Measurements from ENCODE around the gene KLHL18. TPM values are rescaled to one million over a fixed set of nuclear protein-coding genes. Genes with fewer than 3 reads are reported as not detected.
"Not testable (repeated sequence)": the region's sequence is repeated elsewhere in the genome, so short reads cannot be mapped to it uniquely, and the experiment has no call there.

KLHL18 gene
- total and polyA plus RNA-seq, 12 donors, result 32.1 to 85.7 (median 45.2) TPM

GRCh38 chr3:47251689-47252088, 31.1 kb upstream of the KLHL18 start:
- WGBS, 2 donors, result 64 to 70% methylated on average over 5 of the region's 5 CpGs

GRCh38 chr3:47256331-47256730, 26.4 kb upstream of the KLHL18 start:
- H3K4me1 ChIP-seq, H3K27me3 ChIP-seq, H3K9me3 ChIP-seq, ATAC-seq, H3K36me3 ChIP-seq, DNase-seq, H3K27ac ChIP-seq, H3K4me3 ChIP-seq: not testable (repeated sequence)
- 90 to 91% methylated on average over 11 to 25 of the region's 25 CpGs for WGBS, 2 donors
- intact Hi-C loops (cut with DNase I), result loop anchor here in 1 of 10 donors (5.0 kb wide), 1 partner anchor 66 kb away; no protein-coding TSS in a partner anchor

More at GRCh38 chr3:47251689-47252088, 31.1 kb upstream of the KLHL18 start:
- ATAC-seq (no peak), DNase-seq (no peak)
- H3K27me3 ChIP-seq, result no peaks in the 10 kb centered on the region
- H3K27ac ChIP-seq, result no peak overlapping the region
- no peak overlapping the region for H3K4me3 ChIP-seq
- TF ChIP-seq CTCF (IDR thresholded peaks at IDR 0.05), result no peak
- no peaks in the 10 kb centered on the region for H3K9me3 ChIP-seq
- H3K4me1 ChIP-seq, result no peaks in the 10 kb centered on the region
- intact Hi-C loops (cut with DNase I), result loop anchor here in 9 of 10 donors (2.0 to 5.0 kb wide), 3 partner anchors 71 to 73 kb away; no protein-coding TSS in a partner anchor
- no peaks in the 10 kb centered on the region for H3K36me3 ChIP-seq

- TF ChIP-seq CTCF (IDR thresholded peaks at IDR 0.05), result no peak
- Histone ChIP-seq H3K4me3 (no peak overlapping the region), H3K27ac (no peak overlapping the region), H3K4me1 (no peaks in the 10 kb centered on the region), H3K36me3 (no peaks in the 10 kb centered on the region), H3K9me3 (no peaks in the 10 kb centered on the region), H3K27me3 (no peaks in the 10 kb centered on the region)
- ATAC-seq, result no peak
- WGBS, 2 donors, result 88 to 91% methylated on average over 3 of the region's 3 CpGs
- DNase-seq, result no peak
- intact Hi-C loops (cut with DNase I), result loop anchor here in 1 of 10 donors (5.0 kb wide), 1 partner anchor 63 kb away; no protein-coding TSS in a partner anchor
Measured at GRCh38 chr3:47259114-47259513, 23.6 kb upstream of the KLHL18 start.

GRCh38 chr3:47260605-47261004, 22.1 kb upstream of the KLHL18 start:
- Histone ChIP-seq H3K9me3 (no peaks in the 10 kb centered on the region), H3K27me3 (no peaks in the 10 kb centered on the region), H3K36me3 (no peaks in the 10 kb centered on the region), H3K4me1 (no peaks in the 10 kb centered on the region), H3K4me3 (no peak overlapping the region), H3K27ac (no peak overlapping the region)
- intact Hi-C loops (cut with DNase I), result no loop called here
- no peak for TF ChIP-seq CTCF (IDR thresholded peaks at IDR 0.05)
- no peak for ATAC-seq
- 85 to 86% methylated on average over 4 of the region's 4 CpGs for WGBS, 2 donors
- DNase-seq, result no peak

GRCh38 chr3:47261301-47261700, 21.4 kb upstream of the KLHL18 start:
- ATAC-seq, result no peak
- no peaks in the 10 kb centered on the region for H3K27me3 ChIP-seq
- H3K36me3 ChIP-seq, result no peaks in the 10 kb centered on the region
- DNase-seq, result no peak
- WGBS, 2 donors, result 92% methylated on average over 3 of the region's 3 CpGs
- no peaks in the 10 kb centered on the region for H3K9me3 ChIP-seq
- H3K4me1 ChIP-seq, result peaks cover 0 to 6% (median 2%) of the 10 kb centered on the region in 9 donors
- no peak overlapping the region for H3K4me3 ChIP-seq
- intact Hi-C loops (cut with DNase I), result no loop called here
- no peak overlapping the region for H3K27ac ChIP-seq
- no peak for TF ChIP-seq CTCF (IDR thresholded peaks at IDR 0.05)
